Heart left ventricle (tissue), 16 donors: ENCODE data around the gene B4GALT5. TPM values are rescaled to one million over a fixed set of nuclear protein-coding genes. Genes with fewer than 3 reads are reported as not detected.
A peak's percentile ranks its signal among the peaks of the same experiment; 100 is the strongest.
"Not testable (repeated sequence)": the region's sequence is repeated elsewhere in the genome, so short reads cannot be mapped to it uniquely, and the experiment has no call there.

ENCODE experiments used
- ATAC-seq, 4 donors: fragments of 200-7000 bp; cut with Tn5 transposase; one replicate each; pipeline ENCODE4 v1.9.1; 2020 to 2022; ENCODE audit warnings: moderate library complexity in 4 of 4, mild to moderate bottlenecking in 3 of 4, moderate number of reproducible peaks in 1 of 4
- DNase-seq, 5 donors: peaks; one replicate each; pipeline ENCODE4 v3.0.0-alpha.2; 2020
- H3K27ac ChIP-seq, 12 donors: fragments of 200-600 bp; sonication (generic) in 4 of 12; one replicate each; pipeline versions ENCODE4 v1.5.0 to v1.8.0; 2016 to 2022; ENCODE audit warnings: mild to moderate bottlenecking in 2 of 12
- H3K27me3 ChIP-seq, 9 donors: fragments of 200-600 bp; sonication (generic) in 2 of 9; one replicate each; pipeline versions ENCODE4 v1.5.1 to v1.8.0; 2016 to 2022; ENCODE audit warnings: mild to moderate bottlenecking in 3 of 9
- H3K36me3 ChIP-seq, 9 donors: fragments of 200-600 bp; sonication (generic) in 2 of 9; one replicate each; pipeline versions ENCODE4 v1.5.0 to v1.8.0; 2018 to 2022; ENCODE audit warnings: mild to moderate bottlenecking in 2 of 9
- H3K4me1 ChIP-seq, 12 donors: fragments of 200-600 bp; sonication (generic) in 4 of 12; one replicate each; pipeline versions ENCODE4 v1.5.0 to v1.8.0; 2016 to 2022; ENCODE audit warnings: mild to moderate bottlenecking in 3 of 12
- H3K4me3 ChIP-seq, 12 donors: fragments of 200-600 bp; sonication (generic) in 4 of 12; one replicate each; pipeline versions ENCODE4 v1.5.0 to v1.8.0; 2017 to 2022; ENCODE audit warnings: mild to moderate bottlenecking in 9 of 12, moderate library complexity in 4 of 12
- H3K9me3 ChIP-seq, 12 donors: fragments of 200-600 bp; sonication (generic) in 4 of 12; one replicate each; pipeline versions ENCODE4 v1.5.0 to v1.8.0; 2016 to 2022; ENCODE audit warnings: mild to moderate bottlenecking in 1 of 12
- CTCF ChIP-seq, 12 donors: fragments of 200-600 bp; sonication (generic) in 4 of 12; IDR thresholded peaks; one replicate each; pipeline versions ENCODE4 v1.5.0 to v1.8.0; 2018 to 2022; ENCODE audit warnings: antibody characterized with exemption in 12 of 12, mild to moderate bottlenecking in 5 of 12
- POLR2A ChIP-seq, 2 donors: fragments of 450-650 bp; IDR thresholded peaks; one replicate each; pipeline ENCODE4 v1.6.1; 2017; ENCODE audit warnings: antibody characterized with exemption in 2 of 2, mild to moderate bottlenecking in 2 of 2, moderate library complexity in 2 of 2
- WGBS, 4 donors: extraction: QIAGEN DNeasy Blood & Tissue Kit in 2 of 4; methylation state at CpG; one replicate each; pipeline versions ENCODE4 v1.1.5 to v1.1.7; 2013 to 2018; 5-methylcytosine and 5-hydroxymethylcytosine counted together
- intact Hi-C, 10 donors: fragments of 100-400 bp; cut with DNase I; formaldehyde crosslinking; loops; one replicate each; pipeline versions ENCODE4 v1.11.1 to v1.14.2; 2022
- polyA plus RNA-seq, 2 donors: library from polyadenylated mRNA; stranded (reverse); fragments of 200-250 nt; gene quantifications; one replicate each; pipeline ENCODE4 v1.2.3, GENCODE V29; 2013
- total RNA-seq, 9 donors: library from RNA; depleted of rRNA in 2 of 9; stranded (reverse); fragments of >200 nt in 2 of 9; fragmentation: NEBNext Ultra II Directional in 3 of 9; extraction: Animal tissue kit (Norgen Biotek cat#: 25700) in 3 of 9; gene quantifications; one replicate each; pipeline versions ENCODE4 v1.1.0 to v1.2.4, GENCODE V29; 2016 to 2023
- donor health status: ischemic (EF 13 %, LVEDD 7.1; RV severe dilation, severe dysfunction).
- donor health status: healthy with polysubstance abuse.
- donor health status: DM: no; HTN: yes; CAD: no.
- donor health status: DM: no; HTN: no; CAD: no.
- donor health status: ischemic (EF 25% LVEDD 6.9; RV normal size, moderate dysfunction).
- donor health status: ischemic (EF 25% LVEDD 5.7; RV mildly dilated, moderate dysfunction).
- donor health status: healthy.
- donor health status: DM: yes; HTN: yes; CAD: no.
- donor health status: ischemic (EF 35%, LVEDD 5.7; RV mildly dilated, moderate dysfunction).
- donor health status: nonischemic (EF 11% LVEDD 7.7; RV severe dilation, severe dysfunction).
- donor health status: DM: yes; HTN: yes; CAD: no.
- donor health status: PGD.
- donor health status: ischemic (EF 29% LVEDD 5.4; RV normal size, mild dysfunction).
- donor health status: nonischemic (EF 23%, LVEDD 6.1; RV moderate dilation, normal function).

B4GALT5 gene
- total and polyA plus RNA-seq, 11 donors: 7.0 to 60.4 (median 29.3) TPM

GRCh38 chr20:49725694-49726093 is 12.0 kb upstream of the B4GALT5 start:
- Histone ChIP-seq H3K27me3 (no peaks in the 10 kb centered on the region), H3K36me3 (no peaks in the 10 kb centered on the region), H3K4me1 (peaks cover 0 to 36% (median 0%) of the 10 kb centered on the region in 12 donors), H3K27ac (peak overlapping the region in 10 of 12 donors; percentile 43 to 76 (median 61)), H3K9me3 (no peaks in the 10 kb centered on the region), H3K4me3 (no peak overlapping the region)
- TF ChIP-seq POLR2A (IDR thresholded peaks at IDR 0.05) (no peak), CTCF (IDR thresholded peaks at IDR 0.05) (no peak)
- DNase-seq (no peak), ATAC-seq (peak in 1 of 4 donors; percentile 17)
- intact Hi-C loops: no loop called here
- WGBS, 4 donors: 63 to 84% (median 71%) methylated on average over 2 of the region's 2 CpGs

- H3K36me3 ChIP-seq, ATAC-seq, H3K9me3 ChIP-seq, H3K27me3 ChIP-seq, intact Hi-C loops, DNase-seq, H3K4me3 ChIP-seq: not testable (repeated sequence)
- WGBS, 4 donors: 82 to 84% (median 82%) methylated on average over 7 of the region's 7 CpGs
- peaks cover 0 to 36% (median 0%) of the 10 kb centered on the region in 12 donors for H3K4me1 ChIP-seq
- peak overlapping the region; percentile 35 to 76 (median 61) for H3K27ac ChIP-seq
Observed at GRCh38 chr20:49725224-49725606, 11.5 kb upstream of the B4GALT5 start.

GRCh38 chr20:49724408-49725223 is 10.9 kb upstream of the B4GALT5 start:
- Histone ChIP-seq H3K27me3 (no peaks in the 10 kb centered on the region), H3K27ac (peak overlapping the region; percentile 50 to 76 (median 60)), H3K4me3 (no peak overlapping the region), H3K36me3 (no peaks in the 10 kb centered on the region), H3K4me1 (peaks cover 0 to 36% (median 0%) of the 10 kb centered on the region in 12 donors), H3K9me3 (no peaks in the 10 kb centered on the region)
- intact Hi-C loops: no loop called here
- DNase-seq (peak in 4 of 5 donors; percentile 61 to 81 (median 72)), ATAC-seq (peak; percentile 88 to 99 (median 96))
- 43 to 47% (median 44%) methylated on average over 7 of the region's 7 CpGs for WGBS, 4 donors
- TF ChIP-seq POLR2A (IDR thresholded peaks at IDR 0.05) (no peak), CTCF (IDR thresholded peaks at IDR 0.05) (no peak)

GRCh38 chr20:49723758-49724157 is 10.1 kb upstream of the B4GALT5 start:
- intact Hi-C loops, H3K27me3 ChIP-seq, H3K36me3 ChIP-seq, H3K4me3 ChIP-seq, DNase-seq, H3K27ac ChIP-seq, H3K9me3 ChIP-seq, ATAC-seq: not testable (repeated sequence)
- peaks cover 0 to 36% (median 0%) of the 10 kb centered on the region in 12 donors for H3K4me1 ChIP-seq
- WGBS, 4 donors: 95 to 98% (median 97%) methylated on average over 6 of the region's 6 CpGs

- H3K4me3 ChIP-seq, H3K27me3 ChIP-seq, DNase-seq, H3K27ac ChIP-seq, H3K36me3 ChIP-seq, ATAC-seq, H3K9me3 ChIP-seq, intact Hi-C loops: not testable (repeated sequence)
- peaks cover 0 to 25% (median 0%) of the 10 kb centered on the region in 12 donors for H3K4me1 ChIP-seq
- 94 to 97% (median 96%) methylated on average over 12 of the region's 12 CpGs for WGBS, 4 donors
Observed at GRCh38 chr20:49721326-49721725, 7.6 kb upstream of the B4GALT5 start.
